Esophagus squamous epithelium (tissue), 4 donors: Measurements from ENCODE around the gene ETV3.

Experiments used
- CTCF ChIP-seq, 6 experiments: fragments of 450-650 bp in 4 of 6; fragments of 200-600 bp in 2 of 6; sonication (generic) in 2 of 6; IDR thresholded peaks; one replicate each; pipeline ENCODE4 v1.5.1; 2016 to 2019; ENCODE audit warnings: antibody characterized with exemption in 6 of 6, mild to moderate bottlenecking in 4 of 6, moderate library complexity in 4 of 6
- POLR2A ChIP-seq, 4 donors: fragments of 450-650 bp; IDR thresholded peaks; one replicate each; pipeline ENCODE4 v1.6.1; 2017; ENCODE audit warnings: antibody characterized with exemption in 4 of 4, mild to moderate bottlenecking in 4 of 4, moderate library complexity in 3 of 4

DNA sequence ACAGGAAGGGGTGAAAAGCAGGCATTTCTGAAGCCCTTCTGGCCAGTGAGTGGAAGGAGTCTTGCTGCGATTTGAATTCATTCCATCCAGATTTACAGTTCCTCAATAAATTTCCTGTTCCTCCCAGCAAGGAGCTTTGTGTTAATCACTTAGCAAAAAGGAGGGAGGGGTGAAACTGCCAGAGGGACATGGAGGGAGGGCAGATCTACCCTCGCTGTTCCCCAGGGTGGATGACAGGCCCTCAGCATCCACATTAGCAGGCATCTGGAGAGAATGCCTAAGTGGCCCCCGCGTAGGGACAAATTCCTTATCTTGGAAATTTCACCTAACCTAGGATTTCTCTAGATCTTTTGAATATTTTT, 1.2 kb downstream of the ETV3 start:
- no peak for TF ChIP-seq CTCF (IDR thresholded peaks at IDR 0.05)
- peak in 1 of 4 donors; percentile 13 for TF ChIP-seq POLR2A (IDR thresholded peaks at IDR 0.05)
